Right lobe of liver (tissue), 6 donors: ENCODE data around the gene MON1A. TPM values are rescaled to one million over a fixed set of nuclear protein-coding genes. Genes with fewer than 3 reads are reported as not detected.

Source experiments
- ATAC-seq, 4 donors: fragments of 200-7000 bp; cut with Tn5 transposase; one replicate each; pipeline ENCODE4 v1.9.1; 2020; ENCODE audit warnings: mild to moderate bottlenecking in 4 of 4, moderate library complexity in 4 of 4
- DNase-seq, 3 donors: peaks; one replicate each; pipeline ENCODE4 v3.0.0-alpha.2; 2020
- H3K27ac ChIP-seq, 3 donors: fragments of 200-600 bp; one replicate each; pipeline ENCODE4 v1.8.0; 2022
- H3K27me3 ChIP-seq, 2 donors: fragments of 200-600 bp; one replicate each; pipeline ENCODE4 v1.8.0; 2022
- H3K36me3 ChIP-seq, 4 donors: fragments of 200-600 bp; sonication (generic) in 1 of 4; one replicate each; pipeline versions ENCODE4 v1.5.1 to v1.8.0; 2017 to 2022; ENCODE audit warnings: control low read depth in 1 of 4
- H3K4me1 ChIP-seq, 4 donors: fragments of 200-600 bp; sonication (generic) in 1 of 4; one replicate each; pipeline versions ENCODE4 v1.5.1 to v1.8.0; 2017 to 2022; ENCODE audit warnings: control low read depth in 1 of 4
- H3K4me3 ChIP-seq, 3 donors: fragments of 200-600 bp; one replicate each; pipeline ENCODE4 v1.8.0; 2022
- H3K9me3 ChIP-seq, 4 donors: fragments of 200-600 bp; sonication (generic) in 1 of 4; one replicate each; pipeline versions ENCODE4 v1.5.1 to v1.8.0; 2017 to 2022; ENCODE audit warnings: control low read depth in 1 of 4
- CTCF ChIP-seq, 4 donors: fragments of 200-600 bp in 3 of 4; fragments of 450-650 bp in 1 of 4; IDR thresholded peaks; one replicate each; pipeline versions ENCODE4 v1.5.1 to v1.8.0; 2016 to 2022; ENCODE audit warnings: antibody characterized with exemption in 4 of 4, mild to moderate bottlenecking in 2 of 4
- POLR2A ChIP-seq: fragments of 450-650 bp; IDR thresholded peaks from one replicate; pipeline ENCODE4 v1.6.1; 2017; ENCODE audit warnings: antibody characterized with exemption, mild to moderate bottlenecking
- WGBS: methylation state at CpG from one replicate; pipeline ENCODE4 v1.1.6; 2018; ENCODE audit warnings: low coverage, low lambda C conversion rate; ENCODE audit not compliant: insufficient coverage; ENCODE audit errors: missing lambda C conversion rate; 5-methylcytosine and 5-hydroxymethylcytosine counted together
- intact Hi-C, 2 donors: fragments of 100-400 bp; cut with DNase I; formaldehyde crosslinking; loops; one replicate each; pipeline versions ENCODE4 v1.11.2 to v1.14.1; 2022
- total RNA-seq, 6 experiments: library from RNA; depleted of rRNA in 2 of 6; stranded (reverse); fragments of >200 nt in 2 of 6; fragmentation: NEBNext Ultra II Directional in 3 of 6; extraction: Animal tissue kit (Norgen Biotek cat#: 25700) in 3 of 6; gene quantifications; one replicate each; pipeline versions ENCODE4 v1.1.0 to v1.2.4, GENCODE V29; 2016 to 2023
- donor health status: DM: no; HTN: yes; CAD: no.
- donor health status: DM: no; HTN: no; CAD: no.
- donor health status: DM: no; HTN: no; CAD: no.
- donor health status: DM: no; HTN: yes; CAD: no.
- donor health status: DM: no; HTN: yes; CAD: no.

Gene MON1A
- total RNA-seq, 6 experiments from 2014 or later = 5.4 to 14.2 (median 7.5) TPM

DNA sequence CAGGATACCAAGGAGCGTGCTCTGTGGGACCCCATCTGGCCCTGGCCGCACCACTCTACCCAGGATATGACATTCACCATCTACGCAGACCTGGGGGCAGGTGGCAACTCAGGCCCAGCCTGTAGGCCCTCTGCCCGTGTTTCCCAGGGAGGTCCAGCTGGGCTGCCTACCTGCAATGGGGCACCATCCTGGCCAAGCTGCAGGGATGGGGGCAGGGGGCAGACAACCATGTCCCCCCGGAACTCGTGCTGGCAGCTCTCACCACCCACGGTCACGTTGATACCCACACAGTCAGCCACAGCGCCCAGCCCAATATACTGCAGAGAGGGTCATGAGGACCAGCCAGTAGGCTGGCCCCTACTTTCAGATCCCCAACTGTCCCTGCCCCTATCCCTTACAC lies 33.8 kb downstream of the MON1A start:
- H3K4me3 ChIP-seq = no peak overlapping the region
- H3K9me3 ChIP-seq = no peaks in the 10 kb centered on the region
- TF ChIP-seq POLR2A = no peak
- no peak for TF ChIP-seq CTCF (IDR thresholded peaks at IDR 0.05)
- no peak for DNase-seq
- H3K4me1 ChIP-seq = peaks cover 0 to under 1% (median 0%) of the 10 kb centered on the region in 4 donors
- WGBS = no CpG with 5 or more reads among the region's 9 CpGs
- intact Hi-C loops = no loop called here
- H3K36me3 ChIP-seq = no peaks in the 10 kb centered on the region
- H3K27ac ChIP-seq = no peak overlapping the region
- no peak for ATAC-seq
- H3K27me3 ChIP-seq = no peaks in the 10 kb centered on the region

- no peak for ATAC-seq
- H3K4me1 ChIP-seq = no peaks in the 10 kb centered on the region
- WGBS = 77% methylated on average over 9 of the region's 10 CpGs
- no peaks in the 10 kb centered on the region for H3K27me3 ChIP-seq
- no peak for TF ChIP-seq CTCF (IDR thresholded peaks at IDR 0.05)
- intact Hi-C loops = no loop called here
- H3K27ac ChIP-seq = no peak overlapping the region
- no peak overlapping the region for H3K4me3 ChIP-seq
- H3K36me3 ChIP-seq = no peaks in the 10 kb centered on the region
- no peaks in the 10 kb centered on the region for H3K9me3 ChIP-seq
- no peak for DNase-seq
These were observed 40.3 kb downstream of the MON1A start for GRCh38 chr3:49889296-49889695.

DNA sequence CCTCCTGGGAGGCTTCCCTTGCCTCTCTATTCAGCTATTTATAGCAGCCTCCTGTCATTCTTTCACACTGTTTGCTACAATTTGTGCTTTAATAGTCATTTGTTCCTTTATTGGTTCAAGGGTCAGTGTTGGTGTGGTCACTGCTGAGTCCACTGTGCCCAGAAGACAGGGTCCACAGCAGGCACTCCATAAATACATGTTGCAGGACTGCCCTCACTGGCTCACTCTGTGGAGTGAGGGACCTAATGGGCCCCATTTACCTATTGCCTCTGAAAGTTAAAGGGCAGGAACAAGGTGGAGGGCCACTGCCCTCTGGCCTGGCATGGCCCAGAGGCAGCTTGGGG lies 42.7 kb downstream of the MON1A start:
- DNase-seq = no peak
- H3K9me3 ChIP-seq = no peaks in the 10 kb centered on the region
- TF ChIP-seq CTCF (IDR thresholded peaks at IDR 0.05) = no peak
- TF ChIP-seq POLR2A = no peak
- H3K36me3 ChIP-seq = no peaks in the 10 kb centered on the region
- H3K27ac ChIP-seq = no peak overlapping the region
- H3K4me1 ChIP-seq = no peaks in the 10 kb centered on the region
- intact Hi-C loops = no loop called here
- no peaks in the 10 kb centered on the region for H3K27me3 ChIP-seq
- no peak overlapping the region for H3K4me3 ChIP-seq
- no peak for ATAC-seq

DNA sequence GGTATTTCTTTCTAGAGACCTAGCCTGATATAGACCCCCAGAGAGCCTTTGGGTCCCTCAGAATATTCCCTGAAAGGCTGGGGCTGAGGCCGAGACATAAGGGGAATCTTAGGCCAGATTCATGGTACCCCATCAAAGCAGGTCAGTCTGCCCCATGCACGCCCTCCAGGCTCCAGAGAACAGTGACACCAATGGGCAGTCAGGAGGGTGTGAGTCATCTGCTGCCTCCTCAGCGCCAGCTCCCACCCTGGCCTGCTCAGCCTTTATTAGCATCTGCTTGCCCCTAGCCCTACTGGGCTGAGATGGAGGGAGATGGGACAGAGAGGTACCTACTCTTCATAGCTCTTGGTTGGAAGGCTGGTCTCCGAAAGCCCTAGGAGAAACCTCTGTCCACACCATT lies 45.6 kb downstream of the MON1A start:
- 60% methylated on average over 1 of the region's 4 CpGs for WGBS
- no peak overlapping the region for H3K27ac ChIP-seq
- H3K4me3 ChIP-seq = no peak overlapping the region
- DNase-seq (no peak), ATAC-seq (no peak)
- intact Hi-C loops = no loop called here
- no peaks in the 10 kb centered on the region for H3K36me3 ChIP-seq
- H3K4me1 ChIP-seq = no peaks in the 10 kb centered on the region
- no peaks in the 10 kb centered on the region for H3K27me3 ChIP-seq
- TF ChIP-seq CTCF (IDR thresholded peaks at IDR 0.05) (no peak), POLR2A (no peak)
- H3K9me3 ChIP-seq = no peaks in the 10 kb centered on the region

- DNase-seq = no peak
- 30% methylated on average over 2 of the region's 6 CpGs for WGBS
- H3K36me3 ChIP-seq = no peaks in the 10 kb centered on the region
- no peak overlapping the region for H3K4me3 ChIP-seq
- intact Hi-C loops = no loop called here
- no peak for TF ChIP-seq POLR2A
- no peak for TF ChIP-seq CTCF (IDR thresholded peaks at IDR 0.05)
- H3K27ac ChIP-seq = no peak overlapping the region
- no peaks in the 10 kb centered on the region for H3K9me3 ChIP-seq
- no peaks in the 10 kb centered on the region for H3K27me3 ChIP-seq
- ATAC-seq = peak in 3 of 4 donors; percentile 29 to 32 (median 32)
- H3K4me1 ChIP-seq = no peaks in the 10 kb centered on the region
These were observed 47.4 kb downstream of the MON1A start for GRCh38 chr3:49882166-49882565.
